RKO (cell line): ENCODE measurements around the gene VPS26A.
"Not testable (repeated sequence)": the region's sequence is repeated elsewhere in the genome, so short reads cannot be mapped to it uniquely, and the experiment has no call there.

Experiments used
- DNase-seq: peaks from one replicate; pipeline ENCODE4 v3.0.0-alpha.2; 2016; ENCODE audit warnings: low spot score

The VPS26A gene

DNA sequence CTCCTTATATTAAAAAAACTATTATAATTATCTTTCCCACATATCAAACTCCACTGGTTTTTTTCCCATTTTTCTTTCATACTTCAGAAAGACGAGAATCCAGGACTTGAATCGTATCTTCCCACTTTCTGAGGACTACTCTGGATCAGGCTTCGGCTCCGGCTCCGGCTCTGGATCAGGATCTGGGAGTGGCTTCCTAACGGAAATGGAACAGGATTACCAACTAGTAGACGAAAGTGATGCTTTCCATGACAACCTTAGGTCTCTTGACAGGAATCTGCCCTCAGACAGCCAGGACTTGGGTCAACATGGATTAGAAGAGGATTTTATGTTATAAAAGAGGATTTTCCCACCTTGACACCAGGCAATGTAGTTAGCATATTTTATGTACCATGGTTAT lies 20.2 kb upstream of the VPS26A start:
- no peak for DNase-seq

DNA sequence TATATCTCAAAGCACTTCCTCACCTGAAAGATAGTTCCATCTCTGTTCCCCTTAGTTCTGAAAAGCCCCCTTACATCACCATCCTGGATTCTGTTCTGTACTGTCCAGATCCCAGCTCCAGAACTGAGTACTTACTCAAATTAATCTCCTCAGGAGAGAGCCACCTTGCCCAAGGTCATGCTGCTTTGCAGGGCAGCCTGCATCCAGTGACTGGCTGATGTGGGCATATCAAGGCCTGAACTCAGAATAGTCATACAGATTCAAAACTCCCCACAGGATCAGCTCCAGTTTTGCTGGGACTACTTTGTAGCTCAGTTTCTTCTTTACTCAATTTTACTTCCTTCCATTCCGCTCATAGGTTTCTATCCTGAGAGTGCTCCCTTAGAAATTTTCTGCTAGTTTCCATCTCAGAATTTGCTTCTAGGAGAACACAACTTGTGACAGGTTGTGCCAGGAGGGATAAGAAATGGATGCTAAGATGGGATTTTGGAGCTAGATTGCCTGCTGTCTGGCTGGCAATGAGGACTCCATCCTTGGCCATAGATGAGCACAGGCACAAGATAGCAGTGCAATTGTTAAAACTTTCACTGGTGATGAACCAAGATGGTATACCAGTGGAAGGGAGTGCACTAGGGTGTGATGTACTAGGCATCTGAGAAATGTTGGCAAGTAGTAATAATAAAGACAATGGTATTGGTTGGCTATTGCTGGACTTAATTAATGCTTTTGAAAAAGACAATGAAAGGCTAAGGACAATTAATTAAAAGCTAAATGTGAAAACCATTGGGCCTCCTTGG lies 18.8 kb upstream of the VPS26A start:
- no peak for DNase-seq

- DNase-seq = no peak
Observed at GRCh38 chr10:69107176-69107490, 16.8 kb upstream of the VPS26A start.

- DNase-seq = no peak
Observed at GRCh38 chr10:69107699-69108098, 16.3 kb upstream of the VPS26A start.

DNA sequence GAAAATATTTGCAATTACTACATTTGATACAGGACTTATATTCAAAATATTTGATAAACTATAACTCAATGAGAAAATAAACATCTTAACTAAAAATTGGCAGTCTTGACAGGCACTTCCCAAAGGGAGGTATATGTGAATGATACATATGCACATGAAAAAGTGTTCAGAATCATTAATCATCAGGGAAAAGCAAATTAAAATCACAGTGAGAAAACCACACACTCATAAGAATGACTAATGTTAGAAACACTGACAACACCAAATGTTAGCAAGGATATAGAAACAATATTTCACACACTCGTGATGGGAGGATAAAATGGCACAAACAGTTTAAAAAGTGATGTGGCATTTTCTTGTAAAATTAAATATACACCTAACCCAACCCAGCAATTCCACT lies 4.1 kb upstream of the VPS26A start:
- DNase-seq = peak; percentile 61

- DNase-seq = peak; percentile 68
Observed at GRCh38 chr10:69123306-69123746, 652 bp upstream of the VPS26A start.

GRCh38 chr10:69124563-69125268 lies 738 bp downstream of the VPS26A start:
- DNase-seq = peak; percentile 82

DNA sequence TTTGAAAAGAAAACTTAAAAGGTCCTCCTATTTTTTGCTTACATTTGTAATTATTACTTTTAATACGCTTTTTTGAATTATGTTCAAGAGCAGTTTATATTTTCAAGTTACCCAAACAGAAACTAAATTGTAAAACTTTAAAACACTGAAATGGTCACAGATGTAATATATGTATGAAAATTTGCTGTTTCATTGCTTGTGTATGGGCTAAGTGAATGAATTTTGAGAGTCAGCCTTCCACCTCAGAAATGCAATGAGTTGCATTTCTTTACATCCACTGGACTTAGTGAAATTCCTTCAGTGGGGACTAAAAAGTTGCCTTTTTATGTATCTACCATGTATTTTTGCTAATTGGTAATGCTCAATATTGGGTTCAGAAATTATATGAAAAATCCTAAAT lies 1.6 kb downstream of the VPS26A start:
- DNase-seq = peak; percentile 11

DNA sequence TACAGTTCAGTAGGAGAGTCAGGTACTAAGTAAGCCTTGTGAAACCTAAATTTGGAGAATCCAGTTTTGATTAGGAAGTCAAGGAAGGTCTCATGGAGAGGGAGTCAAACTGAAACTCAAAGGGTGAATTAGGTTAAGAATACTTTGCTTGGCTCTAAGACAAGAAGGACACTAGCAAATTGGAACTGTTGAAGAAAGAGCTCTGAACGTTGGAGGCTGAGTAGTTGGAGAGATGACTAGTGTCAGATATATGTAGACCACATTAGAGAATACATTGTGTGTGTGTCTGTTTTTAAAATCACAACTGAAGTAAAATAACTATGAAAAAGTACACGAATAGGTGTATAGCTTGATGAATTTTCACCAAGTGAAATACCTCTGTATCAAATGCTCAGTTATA lies 6.3 kb downstream of the VPS26A start:
- peak; percentile 12 for DNase-seq

DNA sequence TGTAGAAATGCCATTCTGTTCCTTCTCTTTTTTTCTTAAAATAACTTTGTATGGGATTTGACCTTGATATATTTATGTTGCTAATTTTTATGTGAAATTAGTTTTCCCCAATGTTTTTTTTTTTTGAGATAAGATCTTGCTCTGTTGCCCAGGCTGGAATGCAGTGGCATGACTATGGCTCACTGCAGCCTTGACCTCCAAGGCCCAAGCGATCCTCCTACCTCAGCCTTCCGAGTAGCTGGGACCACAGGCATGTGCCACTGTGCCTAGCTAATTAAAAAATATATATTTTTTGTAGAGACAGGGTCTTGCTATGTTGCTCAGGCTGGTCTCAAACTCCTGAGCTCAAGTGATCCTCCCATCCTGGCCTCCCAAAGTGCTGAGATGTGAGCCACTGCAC lies 16.0 kb downstream of the VPS26A start:
- no peak for DNase-seq

- DNase-seq = no peak
Observed at GRCh38 chr10:69141304-69141703, 17.3 kb downstream of the VPS26A start.

GRCh38 chr10:69142074-69142473 lies 18.1 kb downstream of the VPS26A start:
- not testable (repeated sequence) for DNase-seq

DNA sequence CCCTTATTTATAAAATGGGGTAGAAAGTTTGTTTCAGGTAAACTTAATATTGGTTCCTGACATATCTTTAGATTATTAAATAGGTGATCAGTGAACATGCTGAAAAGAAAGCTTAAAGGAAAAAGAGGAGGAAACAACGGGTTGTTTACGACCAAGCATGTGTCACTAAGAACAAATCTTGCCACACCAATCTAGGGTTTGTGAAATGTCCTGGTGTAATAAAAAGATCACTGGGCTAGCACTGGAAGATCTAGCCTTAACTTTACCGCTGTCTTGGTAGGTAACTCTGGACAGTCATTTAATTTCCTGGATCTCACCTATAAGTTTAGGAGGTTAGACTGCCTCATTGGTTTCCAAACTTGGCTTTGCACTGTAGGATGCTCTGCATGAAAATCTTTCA lies 19.0 kb downstream of the VPS26A start:
- no peak for DNase-seq

GRCh38 chr10:69145329-69145728 lies 21.4 kb downstream of the VPS26A start:
- DNase-seq = no peak

GRCh38 chr10:69145864-69146263 lies 21.9 kb downstream of the VPS26A start:
- no peak for DNase-seq

GRCh38 chr10:69146759-69147158 lies 22.8 kb downstream of the VPS26A start:
- no peak for DNase-seq

DNA sequence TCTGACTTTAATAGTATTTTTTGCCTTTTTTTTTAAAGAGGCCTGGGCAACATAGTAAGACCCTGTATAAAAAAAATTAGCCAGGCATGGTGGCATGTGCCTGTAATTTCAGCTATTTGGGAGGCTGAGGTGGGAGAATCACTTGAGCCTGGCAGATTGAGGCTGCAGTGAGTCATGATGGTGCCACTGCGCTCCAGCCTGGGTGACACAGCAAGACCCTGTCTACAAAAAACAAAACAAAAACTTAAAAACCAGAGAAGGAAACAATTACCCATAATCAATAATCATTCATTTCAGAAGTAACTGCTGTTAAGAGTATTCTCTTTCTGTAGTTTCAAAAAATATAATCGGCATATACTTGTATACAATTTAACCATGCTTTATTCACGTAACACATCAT lies 28.0 kb downstream of the VPS26A start:
- DNase-seq = no peak

- no peak for DNase-seq
Observed at GRCh38 chr10:69153227-69153626, 29.2 kb downstream of the VPS26A start.

- DNase-seq = no peak
Observed at GRCh38 chr10:69160809-69161241, 36.8 kb downstream of the VPS26A start.

DNA sequence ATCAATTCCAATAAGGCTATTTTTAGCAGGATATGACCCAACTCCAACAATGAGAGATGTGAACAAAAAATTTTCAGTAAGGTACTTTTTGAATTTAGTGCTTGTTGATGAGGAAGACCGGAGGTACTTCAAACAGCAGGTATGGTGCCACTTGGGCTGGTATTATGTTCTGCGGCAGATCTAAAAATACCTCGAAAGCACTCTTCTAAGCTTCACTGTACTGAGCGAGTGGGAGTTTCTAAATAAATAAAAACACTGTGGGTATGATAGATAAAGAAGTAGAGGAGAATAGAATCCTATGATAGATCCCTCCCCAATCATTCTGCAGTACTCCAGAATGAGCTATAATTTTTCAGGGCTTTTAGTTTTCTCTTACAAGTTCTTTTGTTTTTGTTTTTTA lies 44.5 kb downstream of the VPS26A start:
- DNase-seq = no peak

DNA sequence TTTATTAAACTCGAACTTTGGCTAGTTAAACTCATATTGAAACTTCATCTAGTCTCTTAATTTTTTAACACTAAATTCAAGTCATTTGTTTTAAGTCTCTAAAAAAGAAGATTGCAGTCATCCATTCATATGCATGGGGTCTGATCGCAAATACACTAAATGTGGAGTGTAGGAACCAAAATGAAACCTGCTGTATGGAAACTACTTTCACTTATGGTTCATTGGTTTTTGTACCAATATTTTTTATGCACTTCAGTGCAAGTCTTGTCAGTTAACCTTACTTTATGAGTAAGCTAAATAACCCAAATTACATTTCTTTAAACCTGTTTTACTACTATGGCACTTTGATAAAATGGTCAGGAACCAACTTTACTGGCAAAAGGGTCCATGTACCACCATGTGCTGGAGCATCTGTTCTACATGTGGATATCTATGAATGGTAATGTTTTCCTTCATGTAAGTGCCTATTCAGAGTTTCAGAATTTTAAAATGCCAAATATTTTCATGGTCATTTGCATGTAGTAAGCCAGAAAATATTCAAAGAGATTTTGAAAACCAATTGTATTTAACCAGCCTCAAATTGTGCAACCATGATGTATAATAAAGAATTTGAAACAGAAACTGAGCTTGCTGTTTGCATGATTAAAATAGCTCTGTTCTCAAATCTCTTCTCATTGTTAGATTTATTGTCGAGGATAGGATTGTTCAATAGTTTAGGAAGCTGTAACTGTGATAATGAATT lies 48.4 kb downstream of the VPS26A start:
- no peak for DNase-seq

DNA sequence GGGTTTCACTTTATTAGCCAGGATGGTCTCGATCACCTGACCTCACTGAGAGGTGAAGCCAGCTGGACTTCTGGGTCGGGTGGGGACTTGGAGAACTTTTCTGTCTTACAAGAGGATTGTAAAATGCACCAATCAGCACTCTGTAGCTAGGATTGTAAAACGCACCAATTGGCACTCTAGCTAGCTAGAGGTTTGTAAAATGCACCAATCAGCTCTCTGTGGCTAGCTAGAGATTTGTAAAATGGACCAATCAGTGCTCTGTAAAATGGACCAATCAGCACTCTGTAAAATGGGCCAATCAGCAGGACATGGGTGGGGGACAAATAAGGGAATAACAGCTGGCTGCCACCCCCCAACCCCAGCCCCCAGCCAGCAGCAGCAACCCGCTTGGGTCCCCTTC lies 51.3 kb downstream of the VPS26A start:
- peak; percentile 20 for DNase-seq

DNA sequence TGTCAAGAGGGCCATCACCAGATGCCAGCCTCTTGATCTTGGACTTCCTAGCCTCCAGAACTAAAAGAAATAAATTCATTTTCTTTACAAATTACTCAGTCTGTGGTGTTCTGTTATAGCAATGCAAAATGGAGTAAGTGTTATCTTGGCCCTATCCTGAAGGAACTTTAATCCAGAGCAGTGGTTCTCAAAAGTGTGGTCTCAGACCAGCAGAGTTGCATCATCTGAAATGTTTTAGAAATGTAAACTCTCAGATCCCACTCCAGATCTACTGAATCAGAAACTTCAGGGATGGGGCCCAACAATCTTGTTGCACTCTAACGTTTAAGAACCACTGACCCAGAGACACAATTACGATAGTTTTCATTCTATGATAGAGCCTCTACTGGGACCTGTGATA lies 52.8 kb downstream of the VPS26A start:
- no peak for DNase-seq
